Measurements from ENCODE around the gene AKR7A3. TPM values are rescaled to one million over a fixed set of nuclear protein-coding genes. Genes with fewer than 3 reads are reported as not detected.

AKR7A3 gene
- total and polyA plus RNA-seq, 4 donors: 0.23 to 69.6 (median 55.0) TPM

DNA sequence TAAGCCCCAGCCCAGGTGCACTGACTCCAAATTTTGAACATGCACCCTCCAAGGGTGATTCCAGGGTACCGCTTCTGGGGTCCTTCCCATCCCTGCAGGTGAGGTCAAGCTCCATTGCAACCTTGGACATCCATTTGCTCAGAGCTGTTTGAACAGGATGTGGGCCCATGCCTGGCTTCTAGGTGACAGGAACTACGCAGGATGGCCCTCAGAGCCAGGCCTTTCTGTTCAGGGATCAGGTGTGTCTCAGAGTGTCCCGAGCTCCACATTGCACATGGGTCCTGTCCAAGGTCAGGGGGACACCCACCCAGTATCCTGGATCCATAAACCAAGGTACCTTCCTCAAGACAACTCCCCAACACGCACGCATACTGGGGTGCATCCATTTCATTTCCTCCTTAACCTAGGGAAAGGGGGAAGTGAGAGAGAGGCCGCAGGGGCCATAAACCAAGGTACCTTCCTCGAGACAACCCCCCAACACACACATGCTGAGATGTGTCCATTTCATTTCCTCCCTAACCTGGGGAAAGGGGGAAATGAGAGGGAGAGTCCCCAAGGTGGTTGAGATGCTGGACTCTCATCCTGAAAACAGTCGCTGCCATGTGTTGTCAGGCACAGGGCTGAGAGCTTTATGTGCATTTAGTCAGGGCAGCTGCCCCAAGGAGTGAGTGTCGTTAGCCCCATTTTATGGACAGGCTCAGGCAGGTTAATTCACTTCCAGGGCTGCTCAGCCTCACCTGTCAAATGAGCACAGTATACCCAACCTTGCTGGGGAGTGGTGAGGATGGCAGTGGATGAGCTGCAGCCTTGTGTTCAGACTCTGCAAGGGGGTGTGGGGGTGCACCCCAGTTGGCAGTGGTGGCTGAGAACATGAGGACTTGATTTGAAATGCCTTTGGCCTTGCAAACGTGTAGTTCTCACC is 25.7 kb upstream of the AKR7A3 start:
- Histone ChIP-seq H3K9ac (ENCODE audit: low read depth in 1 of 2, low read length in 2 of 2) (no peak overlapping the region), H3K4me1 (ENCODE audit: control insufficient read depth in 4 of 4, insufficient read depth in 4 of 4, low read length in 3 of 4) (peaks cover 3 to 26% (median 19%) of the 10 kb centered on the region in 4 donors), H3K27ac (ENCODE audit: low read depth in 1 of 2, low read length in 2 of 2) (no peak overlapping the region), H3K27me3 (ENCODE audit: control insufficient read depth in 4 of 4, insufficient read depth in 4 of 4, low read length in 3 of 4) (no peaks in the 10 kb centered on the region), H3K9me3 (ENCODE audit: control insufficient read depth in 4 of 4, low read length in 3 of 4) (no peaks in the 10 kb centered on the region), H3K36me3 (ENCODE audit: control insufficient read depth in 4 of 4, insufficient read depth in 3 of 4, low read depth in 1 of 4, low read length in 3 of 4) (peaks cover 3 to 11% (median 6%) of the 10 kb centered on the region in 4 donors), H3K4me3 (ENCODE audit: low read depth in 1 of 3, low read length in 3 of 3) (no peak overlapping the region)
- TF ChIP-seq, protein P1, sequence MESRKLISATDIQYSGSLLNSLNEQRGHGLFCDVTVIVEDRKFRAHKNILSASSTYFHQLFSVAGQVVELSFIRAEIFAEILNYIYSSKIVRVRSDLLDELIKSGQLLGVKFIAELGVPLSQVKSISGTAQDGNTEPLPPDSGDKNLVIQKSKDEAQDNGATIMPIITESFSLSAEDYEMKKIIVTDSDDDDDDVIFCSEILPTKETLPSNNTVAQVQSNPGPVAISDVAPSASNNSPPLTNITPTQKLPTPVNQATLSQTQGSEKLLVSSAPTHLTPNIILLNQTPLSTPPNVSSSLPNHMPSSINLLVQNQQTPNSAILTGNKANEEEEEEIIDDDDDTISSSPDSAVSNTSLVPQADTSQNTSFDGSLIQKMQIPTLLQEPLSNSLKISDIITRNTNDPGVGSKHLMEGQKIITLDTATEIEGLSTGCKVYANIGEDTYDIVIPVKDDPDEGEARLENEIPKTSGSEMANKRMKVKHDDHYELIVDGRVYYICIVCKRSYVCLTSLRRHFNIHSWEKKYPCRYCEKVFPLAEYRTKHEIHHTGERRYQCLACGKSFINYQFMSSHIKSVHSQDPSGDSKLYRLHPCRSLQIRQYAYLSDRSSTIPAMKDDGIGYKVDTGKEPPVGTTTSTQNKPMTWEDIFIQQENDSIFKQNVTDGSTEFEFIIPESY (IDR thresholded peaks at IDR 0.05): no peak
- no peak for TF ChIP-seq JUND (IDR thresholded peaks at IDR 0.05)
- TF ChIP-seq RXRA (IDR thresholded peaks at IDR 0.05): no peak
- no peak for TF ChIP-seq TAF1 (conservative IDR thresholded peaks at IDR 0.05)
- no peak for TF ChIP-seq EGR1 (IDR thresholded peaks at IDR 0.05; ENCODE audit: low read depth in 2 of 2)
- TF ChIP-seq, protein P2, sequence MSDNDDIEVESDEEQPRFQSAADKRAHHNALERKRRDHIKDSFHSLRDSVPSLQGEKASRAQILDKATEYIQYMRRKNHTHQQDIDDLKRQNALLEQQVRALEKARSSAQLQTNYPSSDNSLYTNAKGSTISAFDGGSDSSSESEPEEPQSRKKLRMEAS (IDR thresholded peaks at IDR 0.05): no peak
- no peak for TF ChIP-seq SP1 (IDR thresholded peaks at IDR 0.05)
- TF ChIP-seq, protein P3, sequence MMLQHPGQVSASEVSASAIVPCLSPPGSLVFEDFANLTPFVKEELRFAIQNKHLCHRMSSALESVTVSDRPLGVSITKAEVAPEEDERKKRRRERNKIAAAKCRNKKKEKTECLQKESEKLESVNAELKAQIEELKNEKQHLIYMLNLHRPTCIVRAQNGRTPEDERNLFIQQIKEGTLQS (IDR thresholded peaks at IDR 0.05): no peak
- TF ChIP-seq RAD21 (IDR thresholded peaks at IDR 0.05): no peak
- TF ChIP-seq FOXA1 (IDR thresholded peaks at IDR 0.05): no peak
- no peak for TF ChIP-seq GABPA (IDR thresholded peaks at IDR 0.05 in 1 of 2, conservative IDR thresholded peaks at IDR 0.05 in 1 of 2)
- TF ChIP-seq REST (IDR thresholded peaks at IDR 0.05): no peak
- no peak for TF ChIP-seq YY1 (IDR thresholded peaks at IDR 0.05)
- TF ChIP-seq, protein P4, sequence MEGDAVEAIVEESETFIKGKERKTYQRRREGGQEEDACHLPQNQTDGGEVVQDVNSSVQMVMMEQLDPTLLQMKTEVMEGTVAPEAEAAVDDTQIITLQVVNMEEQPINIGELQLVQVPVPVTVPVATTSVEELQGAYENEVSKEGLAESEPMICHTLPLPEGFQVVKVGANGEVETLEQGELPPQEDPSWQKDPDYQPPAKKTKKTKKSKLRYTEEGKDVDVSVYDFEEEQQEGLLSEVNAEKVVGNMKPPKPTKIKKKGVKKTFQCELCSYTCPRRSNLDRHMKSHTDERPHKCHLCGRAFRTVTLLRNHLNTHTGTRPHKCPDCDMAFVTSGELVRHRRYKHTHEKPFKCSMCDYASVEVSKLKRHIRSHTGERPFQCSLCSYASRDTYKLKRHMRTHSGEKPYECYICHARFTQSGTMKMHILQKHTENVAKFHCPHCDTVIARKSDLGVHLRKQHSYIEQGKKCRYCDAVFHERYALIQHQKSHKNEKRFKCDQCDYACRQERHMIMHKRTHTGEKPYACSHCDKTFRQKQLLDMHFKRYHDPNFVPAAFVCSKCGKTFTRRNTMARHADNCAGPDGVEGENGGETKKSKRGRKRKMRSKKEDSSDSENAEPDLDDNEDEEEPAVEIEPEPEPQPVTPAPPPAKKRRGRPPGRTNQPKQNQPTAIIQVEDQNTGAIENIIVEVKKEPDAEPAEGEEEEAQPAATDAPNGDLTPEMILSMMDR (IDR thresholded peaks at IDR 0.05; ENCODE audit: low read depth, low read length, missing input control): no peak
- 89% methylated on average over 10 of the region's 10 CpGs for WGBS
- no peak for DNase-seq (ENCODE audit: low spot score)

All from liver (tissue), 9 donors.